HepG2 (cell line): ENCODE results near the gene AVPR2. TPM values are rescaled to one million over a fixed set of nuclear protein-coding genes. Genes with fewer than 3 reads are reported as not detected.

Experiments used
- AGO2 ChIP-seq: fragments of 200-400 bp; formaldehyde crosslinking; optimal IDR thresholded peaks from 2 replicates; pipeline ENCODE3; 2017; ENCODE audit warnings: mild to moderate bottlenecking, low read depth, low read length, moderate library complexity
- HOXA5 ChIP-seq: sonication (generic); formaldehyde crosslinking; IDR thresholded peaks from 2 replicates; pipeline ENCODE4 v1.4.0; 2020; ENCODE audit warnings: missing genetic modification reagents
- MED1 ChIP-seq: sonication (generic); formaldehyde crosslinking; IDR thresholded peaks from 2 replicates; pipeline ENCODE4 v1.4.0; 2020; ENCODE audit warnings: missing genetic modification reagents
- MTA1 ChIP-seq: sonication (generic); formaldehyde crosslinking; IDR thresholded peaks from 2 replicates; pipeline ENCODE4 v1.4.0; 2020; ENCODE audit warnings: missing genetic modification reagents, mild to moderate bottlenecking, borderline replicate concordance
- NONO ChIP-seq, 2 experiments: fragments of 450-650 bp in 1 of 2; sonication (generic) in 1 of 2; formaldehyde crosslinking in 1 of 2; IDR thresholded peaks in 1 of 2; conservative IDR thresholded peaks in 1 of 2; 2 replicates each; pipeline versions ENCODE4 v1.6.1 to v1.8.0; 2017 to 2022; ENCODE audit warnings: mild to moderate bottlenecking in 1 of 2, missing genetic modification reagents in 1 of 2, moderate library complexity in 1 of 2
- POLR2G ChIP-seq: fragments of 200-400 bp; formaldehyde crosslinking; IDR thresholded peaks from 2 replicates; pipeline ENCODE4 v1.6.1; 2018; ENCODE audit warnings: mild to moderate bottlenecking, low read depth, low read length, moderate library complexity
- PPARG ChIP-seq: conservative IDR thresholded peaks from 2 replicates; pipeline ENCODE4 v1.6.1; 2016; ENCODE audit warnings: missing biosample characterization, missing genetic modification reagents
- RXRB ChIP-seq: IDR thresholded peaks from 2 replicates; pipeline ENCODE4 v1.6.1; 2016; ENCODE audit warnings: borderline replicate concordance, missing genetic modification reagents, missing compliant biosample characterization
- SOX6 ChIP-seq, 2 experiments: fragments of 450-650 bp in 1 of 2; sonication (generic) in 1 of 2; formaldehyde crosslinking in 1 of 2; IDR thresholded peaks; 2 replicates each; pipeline versions ENCODE4 v1.4.0 to v1.6.1; 2017 to 2020; ENCODE audit warnings: antibody characterized with exemption in 1 of 2, mild to moderate bottlenecking in 1 of 2, missing genetic modification reagents in 1 of 2
- ZBTB40 ChIP-seq, 2 experiments: fragments of 450-650 bp in 1 of 2; sonication (generic) in 1 of 2; formaldehyde crosslinking in 1 of 2; IDR thresholded peaks; 2 replicates each; pipeline versions ENCODE4 v1.6.1 to v1.8.0; 2016 to 2022; ENCODE audit warnings: antibody characterized with exemption in 1 of 2, mild to moderate bottlenecking in 1 of 2, missing genetic modification reagents in 1 of 2
- ZNF674 ChIP-seq: sonication (generic); formaldehyde crosslinking; IDR thresholded peaks from 2 replicates; pipeline ENCODE4 v1.5.0; 2020; ENCODE audit warnings: low read depth, mild to moderate bottlenecking, missing genetic modification reagents
- ZNF703 ChIP-seq: sonication (generic); formaldehyde crosslinking; IDR thresholded peaks from 2 replicates; pipeline ENCODE4 v1.5.1; 2020; ENCODE audit warnings: missing genetic modification reagents, mild to moderate bottlenecking, moderate library complexity, borderline replicate concordance
- polyA plus RNA-seq, 8 experiments: library from polyadenylated mRNA; depleted of rRNA in 3 of 8; stranded (reverse) in 7 of 8; unstranded in 1 of 8; fragments of >200 nt; fragmentation: Illumina TruSeq in 4 of 8; extraction: Trizol in 4 of 8; gene quantifications; 2 replicates each; pipeline versions ENCODE4 v1.2.1 to v1.2.3, GENCODE V29; 2011 to 2016; ENCODE audit warnings: low read depth in 4 of 8, missing spikeins in 1 of 8, mixed read lengths in 1 of 8; ENCODE audit not compliant: insufficient read depth in 1 of 8
- total RNA-seq, 5 experiments: library from RNA; depleted of rRNA; stranded (reverse); fragments of >200 nt; fragmentation: Illumina TruSeq; extraction: Trizol; gene quantifications; 2 replicates each; pipeline ENCODE4 v1.2.3, GENCODE V29; 2016; ENCODE audit warnings: low read depth in 1 of 5
- TF ChIP-seq, protein P1 (sequence below): sonication (generic); formaldehyde crosslinking; IDR thresholded peaks from 2 replicates; pipeline ENCODE4 v1.4.0; 2020; ENCODE audit warnings: missing genetic modification reagents
- TF ChIP-seq, protein P2 (sequence below): sonication (generic); formaldehyde crosslinking; conservative IDR thresholded peaks from 2 replicates; pipeline ENCODE4 v1.5.0; 2020; ENCODE audit warnings: missing genetic modification reagents

Gene AVPR2
- total and polyA plus RNA-seq, 2 of the 13 experiments (the other 11 are each of a cell fraction or from before 2014, with no cell fraction given): not detected

GRCh38 chrX:153926858-153927671 lies 22.6 kb downstream of the AVPR2 start (continued):
- TF ChIP-seq POLR2G (peak; percentile 70), MTA1 (CRISPR knock-in tag) (peak; percentile 30; the same call in 1 of the 2 replicates), ZNF703 (CRISPR knock-in tag) (no peak), ZBTB40 (IDR thresholded peaks at IDR 0.05) (no peak), ZBTB40 (CRISPR knock-in tag; IDR thresholded peaks at IDR 0.05) (peak; percentile 79), NONO (IDR thresholded peaks at IDR 0.05) (no peak), NONO (CRISPR knock-in tag; conservative IDR thresholded peaks at IDR 0.05) (0 out of 2 replicates have a peak, but pooled peaks have one; percentile 16), RXRB (CRISPR knock-in tag) (peak; percentile 52; the same call in 1 of the 2 replicates), PPARG (no peak), ZNF674 (CRISPR knock-in tag) (no peak), HOXA5 (CRISPR knock-in tag) (no peak), MED1 (CRISPR knock-in tag) (peak; percentile 77), SOX6 (IDR thresholded peaks at IDR 0.05) (no peak), SOX6 (CRISPR knock-in tag; IDR thresholded peaks at IDR 0.05) (peak; percentile 24; the same call in 1 of the 2 replicates), AGO2 (peak; percentile 8)
- TF ChIP-seq, protein P1, sequence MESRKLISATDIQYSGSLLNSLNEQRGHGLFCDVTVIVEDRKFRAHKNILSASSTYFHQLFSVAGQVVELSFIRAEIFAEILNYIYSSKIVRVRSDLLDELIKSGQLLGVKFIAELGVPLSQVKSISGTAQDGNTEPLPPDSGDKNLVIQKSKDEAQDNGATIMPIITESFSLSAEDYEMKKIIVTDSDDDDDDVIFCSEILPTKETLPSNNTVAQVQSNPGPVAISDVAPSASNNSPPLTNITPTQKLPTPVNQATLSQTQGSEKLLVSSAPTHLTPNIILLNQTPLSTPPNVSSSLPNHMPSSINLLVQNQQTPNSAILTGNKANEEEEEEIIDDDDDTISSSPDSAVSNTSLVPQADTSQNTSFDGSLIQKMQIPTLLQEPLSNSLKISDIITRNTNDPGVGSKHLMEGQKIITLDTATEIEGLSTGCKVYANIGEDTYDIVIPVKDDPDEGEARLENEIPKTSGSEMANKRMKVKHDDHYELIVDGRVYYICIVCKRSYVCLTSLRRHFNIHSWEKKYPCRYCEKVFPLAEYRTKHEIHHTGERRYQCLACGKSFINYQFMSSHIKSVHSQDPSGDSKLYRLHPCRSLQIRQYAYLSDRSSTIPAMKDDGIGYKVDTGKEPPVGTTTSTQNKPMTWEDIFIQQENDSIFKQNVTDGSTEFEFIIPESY (CRISPR knock-in tag): no peak
- TF ChIP-seq, protein P2, sequence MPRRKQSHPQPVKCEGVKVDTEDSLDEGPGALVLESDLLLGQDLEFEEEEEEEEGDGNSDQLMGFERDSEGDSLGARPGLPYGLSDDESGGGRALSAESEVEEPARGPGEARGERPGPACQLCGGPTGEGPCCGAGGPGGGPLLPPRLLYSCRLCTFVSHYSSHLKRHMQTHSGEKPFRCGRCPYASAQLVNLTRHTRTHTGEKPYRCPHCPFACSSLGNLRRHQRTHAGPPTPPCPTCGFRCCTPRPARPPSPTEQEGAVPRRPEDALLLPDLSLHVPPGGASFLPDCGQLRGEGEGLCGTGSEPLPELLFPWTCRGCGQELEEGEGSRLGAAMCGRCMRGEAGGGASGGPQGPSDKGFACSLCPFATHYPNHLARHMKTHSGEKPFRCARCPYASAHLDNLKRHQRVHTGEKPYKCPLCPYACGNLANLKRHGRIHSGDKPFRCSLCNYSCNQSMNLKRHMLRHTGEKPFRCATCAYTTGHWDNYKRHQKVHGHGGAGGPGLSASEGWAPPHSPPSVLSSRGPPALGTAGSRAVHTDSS (CRISPR knock-in tag): no peak
